Measurements from ENCODE around the gene PTPRT. TPM values are rescaled to one million over a fixed set of nuclear protein-coding genes. Genes with fewer than 3 reads are reported as not detected.

PTPRT gene
- polyA plus RNA-seq, 2 of the 4 experiments (the other 2 are of a cell fraction): not detected

- TF ChIP-seq GATA3 (IDR thresholded peaks at IDR 0.05; ENCODE audit: borderline replicate concordance) (no peak), PHF8 (IDR thresholded peaks at IDR 0.05; ENCODE audit: borderline replicate concordance, low read depth) (no peak), FOXS1 (CRISPR knock-in tag; IDR thresholded peaks at IDR 0.05) (no peak), HEYL (CRISPR knock-in tag; IDR thresholded peaks at IDR 0.05) (no peak), USF2 (IDR thresholded peaks at IDR 0.05) (no peak), ELK1 (IDR thresholded peaks at IDR 0.05; ENCODE audit: low read depth, low read length) (no peak), SMC3 (IDR thresholded peaks at IDR 0.05) (no peak), ZFP36 (IDR thresholded peaks at IDR 0.05; ENCODE audit: borderline replicate concordance, partially characterized antibody) (no peak), RFX5 (IDR thresholded peaks at IDR 0.05) (no peak), JUN (IDR thresholded peaks at IDR 0.05) (no peak), HDAC2 (IDR thresholded peaks at IDR 0.05) (no peak)
- ChIA-PET CTCF (interaction anchor here (1.6 kb wide), 1 partner anchor 10 kb away, joined by 5 read pairs; no protein-coding TSS in a partner anchor), POLR2A (no interaction called here)
- FAIRE-seq: no peak
- H3K27ac ChIP-seq: no peak overlapping the region
- WGBS (ENCODE audit: missing lambda C conversion rate): 0% methylated on average over 4 of the region's 4 CpGs
- H3K9me3 ChIP-seq: no peaks in the 10 kb centered on the region
- H3K4me3 ChIP-seq: no peak overlapping the region
- no peak for ATAC-seq
- no peaks in the 10 kb centered on the region for H3K4me1 ChIP-seq
- no peak for DNase-seq (ENCODE audit: low read depth in 1 of 2, low spot score in 1 of 2)
- H3K4me2 ChIP-seq: no peak overlapping the region
Observed at GRCh38 chr20:42309050-42309449, 880.7 kb downstream of the PTPRT start.

DNA sequence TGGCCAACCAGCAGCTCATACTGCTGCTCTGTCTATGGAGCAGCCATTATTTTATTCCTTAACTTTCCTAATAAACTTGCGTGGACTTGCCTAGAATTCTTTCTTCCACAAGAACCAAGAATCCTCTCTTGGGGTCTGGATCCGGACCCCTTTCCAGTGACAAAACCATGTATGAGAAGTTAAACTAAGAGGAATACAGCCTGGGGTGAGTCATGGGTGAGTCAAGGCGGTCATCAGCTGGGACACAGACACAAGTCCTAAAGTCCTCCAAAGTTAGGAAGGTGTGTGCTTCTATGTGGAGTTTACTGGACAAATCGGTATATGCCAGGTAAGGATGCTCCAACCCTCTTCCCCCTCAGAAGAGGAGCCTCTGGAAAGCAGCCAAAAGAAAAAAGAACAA is 881.5 kb downstream of the PTPRT start:
- ATAC-seq: no peak
- H3K4me3 ChIP-seq: no peak overlapping the region
- TF ChIP-seq HDAC2 (IDR thresholded peaks at IDR 0.05) (no peak), RFX5 (IDR thresholded peaks at IDR 0.05) (no peak), ZFP36 (IDR thresholded peaks at IDR 0.05; ENCODE audit: borderline replicate concordance, partially characterized antibody) (no peak), PBX3 (IDR thresholded peaks at IDR 0.05) (no peak), KDM5A (IDR thresholded peaks at IDR 0.05) (no peak), KDM1A (IDR thresholded peaks at IDR 0.05; ENCODE audit: low read depth) (no peak), HEYL (CRISPR knock-in tag; IDR thresholded peaks at IDR 0.05) (no peak), CBX2 (IDR thresholded peaks at IDR 0.05; ENCODE audit: borderline replicate concordance, low read depth) (no peak), EHMT2 (IDR thresholded peaks at IDR 0.05; ENCODE audit: low read depth) (no peak), SMC3 (IDR thresholded peaks at IDR 0.05) (no peak), CEBPB (IDR thresholded peaks at IDR 0.05) (no peak), RAD21 (conservative IDR thresholded peaks at IDR 0.05 in 1 of 2, IDR thresholded peaks at IDR 0.05 in 1 of 2) (no peak), CHD4 (IDR thresholded peaks at IDR 0.05; ENCODE audit: borderline replicate concordance) (no peak), EHF (CRISPR knock-in tag; IDR thresholded peaks at IDR 0.05) (no peak), CHD2 (IDR thresholded peaks at IDR 0.05; ENCODE audit: low read length, partially characterized antibody) (no peak), NR3C1 (IDR thresholded peaks at IDR 0.05) (no peak), JUN (IDR thresholded peaks at IDR 0.05) (no peak), CBX8 (IDR thresholded peaks at IDR 0.05) (no peak), SREBF2 (IDR thresholded peaks at IDR 0.05) (no peak)
- WGBS (ENCODE audit: missing lambda C conversion rate): 16% methylated on average over 4 of the region's 4 CpGs
- H3K4me2 ChIP-seq: no peak overlapping the region
- no peaks in the 10 kb centered on the region for H3K4me1 ChIP-seq
- H3K9me3 ChIP-seq: no peaks in the 10 kb centered on the region
- POLR2A ChIA-PET: no interaction called here
- FAIRE-seq: no peak
- no peak overlapping the region for H3K27ac ChIP-seq
- CTCF ChIA-PET: no interaction called here
- DNase-seq (ENCODE audit: low read depth in 1 of 2, low spot score in 1 of 2): no peak

All from A549 (cell line).